Neural crest cell (in vitro differentiated cells): ENCODE results near the gene EDEM2. TPM values are rescaled to one million over a fixed set of nuclear protein-coding genes. Genes with fewer than 3 reads are reported as not detected.
"Not testable (repeated sequence)": the region's sequence is repeated elsewhere in the genome, so short reads cannot be mapped to it uniquely, and the experiment has no call there.

Experiments used
- DNase-seq: peaks from one replicate; pipeline ENCODE4 v3.0.0; 2021; ENCODE audit warnings: low read depth, mixed read lengths, low spot score
- H3K27ac Mint-ChIP-seq: one replicate; pipeline ENCODE4 v1.8.0; 2021; ENCODE audit warnings: mild to moderate bottlenecking, mixed read lengths; ENCODE audit not compliant: unreplicated experiment
- H3K27me3 Mint-ChIP-seq: 2 replicates; pipeline ENCODE4 v1.8.0; 2021; ENCODE audit warnings: low read depth, mild to moderate bottlenecking, mixed read lengths
- H3K36me3 Mint-ChIP-seq: 2 replicates; pipeline ENCODE4 v1.8.0; 2021; ENCODE audit warnings: low read depth, mild to moderate bottlenecking, mixed read lengths
- H3K4me1 Mint-ChIP-seq: 2 replicates; pipeline ENCODE4 v1.8.0; 2021; ENCODE audit warnings: mixed read lengths
- H3K4me3 Mint-ChIP-seq: one replicate; pipeline ENCODE4 v1.8.0; 2021; ENCODE audit warnings: mild to moderate bottlenecking, mixed read lengths
- H3K9me3 Mint-ChIP-seq: 2 replicates; pipeline ENCODE4 v1.8.0; 2021; ENCODE audit warnings: mixed read lengths
- total RNA-seq: library from RNA; stranded (reverse); gene quantifications from 2 replicates; pipeline ENCODE4 v1.2.1, GENCODE V29; 2021
- TF ChIP-seq, protein P1 (sequence below): fragments of 200-600 bp; sonication (generic); conservative IDR thresholded peaks from 2 replicates; pipeline ENCODE4 v1.5.0; 2021; ENCODE audit warnings: antibody characterized with exemption, mild to moderate bottlenecking

EDEM2 gene
- total RNA-seq, 1 donor from 2014 or later = 17.9 TPM

DNA sequence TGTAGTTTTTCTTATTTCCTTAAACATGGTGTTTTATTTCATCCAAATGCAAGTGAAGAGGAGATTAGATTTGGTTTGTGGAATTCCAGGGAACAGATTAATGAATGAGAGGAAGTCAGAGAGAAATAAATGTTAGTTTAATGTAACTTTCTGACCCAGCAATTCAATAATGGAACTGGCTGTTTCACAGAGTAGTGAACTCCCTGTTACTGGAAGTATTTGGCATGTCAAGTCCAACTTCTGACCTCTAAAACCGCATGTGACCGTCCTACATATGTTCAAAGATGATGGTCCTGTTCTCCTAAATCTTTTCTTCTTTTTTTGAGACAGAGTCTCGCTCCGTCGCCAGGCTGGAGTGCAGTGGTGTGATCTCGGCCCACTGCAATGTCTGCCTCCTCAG, 43.4 kb upstream of the EDEM2 start:
- TF ChIP-seq, protein P1, sequence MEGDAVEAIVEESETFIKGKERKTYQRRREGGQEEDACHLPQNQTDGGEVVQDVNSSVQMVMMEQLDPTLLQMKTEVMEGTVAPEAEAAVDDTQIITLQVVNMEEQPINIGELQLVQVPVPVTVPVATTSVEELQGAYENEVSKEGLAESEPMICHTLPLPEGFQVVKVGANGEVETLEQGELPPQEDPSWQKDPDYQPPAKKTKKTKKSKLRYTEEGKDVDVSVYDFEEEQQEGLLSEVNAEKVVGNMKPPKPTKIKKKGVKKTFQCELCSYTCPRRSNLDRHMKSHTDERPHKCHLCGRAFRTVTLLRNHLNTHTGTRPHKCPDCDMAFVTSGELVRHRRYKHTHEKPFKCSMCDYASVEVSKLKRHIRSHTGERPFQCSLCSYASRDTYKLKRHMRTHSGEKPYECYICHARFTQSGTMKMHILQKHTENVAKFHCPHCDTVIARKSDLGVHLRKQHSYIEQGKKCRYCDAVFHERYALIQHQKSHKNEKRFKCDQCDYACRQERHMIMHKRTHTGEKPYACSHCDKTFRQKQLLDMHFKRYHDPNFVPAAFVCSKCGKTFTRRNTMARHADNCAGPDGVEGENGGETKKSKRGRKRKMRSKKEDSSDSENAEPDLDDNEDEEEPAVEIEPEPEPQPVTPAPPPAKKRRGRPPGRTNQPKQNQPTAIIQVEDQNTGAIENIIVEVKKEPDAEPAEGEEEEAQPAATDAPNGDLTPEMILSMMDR = no peak
- peaks cover 2% of the 10 kb centered on the region for H3K9me3 Mint-ChIP-seq
- H3K4me1 Mint-ChIP-seq = peaks cover 8% of the 10 kb centered on the region
- DNase-seq = no peak
- no peak overlapping the region for H3K27ac Mint-ChIP-seq
- peaks cover 31% of the 10 kb centered on the region for H3K27me3 Mint-ChIP-seq
- peaks cover 8% of the 10 kb centered on the region for H3K36me3 Mint-ChIP-seq
- H3K4me3 Mint-ChIP-seq = no peak overlapping the region

GRCh38 chr20:35189223-35189622, 42.1 kb upstream of the EDEM2 start:
- not testable (repeated sequence) for DNase-seq, H3K4me1 Mint-ChIP-seq, H3K9me3 Mint-ChIP-seq, H3K4me3 Mint-ChIP-seq, H3K27ac Mint-ChIP-seq, H3K36me3 Mint-ChIP-seq
- peaks cover 43% of the 10 kb centered on the region for H3K27me3 Mint-ChIP-seq

GRCh38 chr20:35187584-35188190, 40.6 kb upstream of the EDEM2 start:
- H3K27me3 Mint-ChIP-seq = peaks cover 49% of the 10 kb centered on the region

DNA sequence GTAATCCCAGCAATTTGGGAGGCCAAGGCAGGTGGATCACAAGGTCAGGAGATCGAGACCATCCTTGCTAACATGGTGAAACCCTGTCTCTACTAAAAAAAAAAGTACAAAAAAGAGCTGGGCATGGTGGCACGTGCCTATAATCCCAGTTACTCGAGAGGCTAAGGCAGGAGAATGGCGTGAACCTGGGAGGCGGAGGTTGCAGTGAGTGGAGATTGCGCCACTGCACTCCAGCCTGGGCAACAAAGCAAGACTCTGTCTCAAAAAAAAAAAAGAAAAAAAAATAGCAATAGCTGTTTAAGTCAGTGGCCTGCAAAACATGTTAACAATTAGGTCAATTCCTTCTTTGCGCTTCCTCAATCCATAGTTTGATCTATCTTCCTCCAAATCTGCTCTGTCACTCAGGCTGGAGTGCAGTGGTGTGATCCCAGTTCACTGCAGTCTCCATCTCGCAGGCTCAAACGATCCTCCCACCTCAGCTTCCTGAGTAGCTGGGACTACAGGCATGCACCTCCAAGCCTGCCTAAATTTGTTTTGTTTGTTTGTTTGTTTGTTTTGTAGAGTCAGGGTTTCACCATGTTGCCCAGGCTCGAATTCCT, 39.7 kb upstream of the EDEM2 start:
- H3K4me1 Mint-ChIP-seq, H3K9me3 Mint-ChIP-seq, H3K36me3 Mint-ChIP-seq, DNase-seq, H3K27ac Mint-ChIP-seq, H3K4me3 Mint-ChIP-seq: not testable (repeated sequence)
- H3K27me3 Mint-ChIP-seq = peaks cover 55% of the 10 kb centered on the region

More at GRCh38 chr20:35187584-35188190, 40.6 kb upstream of the EDEM2 start:
- Mint-ChIP-seq H3K4me1 (peaks cover 8% of the 10 kb centered on the region), H3K9me3 (peaks cover 2% of the 10 kb centered on the region), H3K27ac (no peak overlapping the region), H3K4me3 (no peak overlapping the region), H3K36me3 (no peaks in the 10 kb centered on the region)
- TF ChIP-seq, protein P1 = no peak
- no peak for DNase-seq

- Mint-ChIP-seq H3K9me3 (peaks cover 5% of the 10 kb centered on the region), H3K4me3 (no peak overlapping the region), H3K27me3 (peaks cover 41% of the 10 kb centered on the region), H3K36me3 (no peaks in the 10 kb centered on the region), H3K4me1 (no peaks in the 10 kb centered on the region), H3K27ac (no peak overlapping the region)
- no peak for DNase-seq
- TF ChIP-seq, protein P1 = no peak
Observed at GRCh38 chr20:35181731-35182130, 34.6 kb upstream of the EDEM2 start.

DNA sequence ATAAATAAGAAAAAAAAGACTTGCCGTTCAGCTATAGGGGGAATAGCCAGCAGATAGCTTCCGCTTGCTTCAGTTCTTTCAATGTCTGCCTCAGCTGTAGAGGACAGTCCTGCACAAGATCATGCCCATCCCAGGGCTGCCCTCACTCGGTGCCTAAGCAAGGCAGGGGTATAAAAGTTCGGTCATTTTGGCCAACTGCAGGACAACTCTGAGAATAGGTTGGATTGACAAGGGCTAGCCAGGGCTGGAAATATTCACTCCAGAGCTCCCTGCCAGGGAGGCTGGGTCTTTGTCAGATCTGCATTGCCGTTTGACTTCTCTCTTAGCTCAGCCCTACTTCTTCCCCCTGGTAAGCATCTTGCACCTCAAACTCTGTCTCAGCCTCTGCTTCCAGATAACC, 33.1 kb upstream of the EDEM2 start:
- DNase-seq = no peak
- H3K4me3 Mint-ChIP-seq = no peak overlapping the region
- no peaks in the 10 kb centered on the region for H3K4me1 Mint-ChIP-seq
- TF ChIP-seq, protein P1 = no peak
- peaks cover 37% of the 10 kb centered on the region for H3K27me3 Mint-ChIP-seq
- peaks cover 2% of the 10 kb centered on the region for H3K9me3 Mint-ChIP-seq
- H3K27ac Mint-ChIP-seq = no peak overlapping the region
- no peaks in the 10 kb centered on the region for H3K36me3 Mint-ChIP-seq
